HL-60 (cell line): ENCODE data around the gene FKBP15.

ENCODE experiments used
- DNase-seq, 2 experiments: peaks; one replicate each; pipeline ENCODE4 v3.0.0-alpha.2; 2010 to 2020; ENCODE audit warnings: low read depth in 1 of 2, low spot score in 1 of 2
- H3K27ac ChIP-seq: fragments of 250-450 bp; sonication (Bioruptor Pico); replicated peaks from 2 replicates; pipeline ENCODE4 v1.5.1; 2020; ENCODE audit warnings: mild to moderate bottlenecking, moderate library complexity
- H3K27me3 ChIP-seq: fragments of 250-450 bp; sonication (Bioruptor Pico); 2 replicates; pipeline ENCODE4 v1.5.1; 2021; ENCODE audit warnings: mild to moderate bottlenecking, moderate library complexity; ENCODE audit not compliant: insufficient read depth, poor library complexity, severe bottlenecking
- H3K4me3 ChIP-seq: replicated peaks from 2 replicates; pipeline ENCODE4 v1.5.1; 2011; ENCODE audit warnings: mild to moderate bottlenecking, control low read depth, low read length; ENCODE audit not compliant: insufficient read depth
- CTCF ChIP-seq: IDR thresholded peaks from one replicate; pipeline ENCODE4 v1.5.1; 2011; ENCODE audit warnings: low read length, control low read depth, inconsistent platforms; ENCODE audit not compliant: insufficient read depth
- GABPA ChIP-seq: IDR thresholded peaks from 2 replicates; pipeline ENCODE4 v1.6.1; 2012; ENCODE audit warnings: low read depth
- POLR2AphosphoS5 ChIP-seq: IDR thresholded peaks from 2 replicates; pipeline ENCODE4 v1.6.1; 2012; ENCODE audit warnings: low read depth
- REST ChIP-seq: IDR thresholded peaks from 2 replicates; pipeline ENCODE4 v1.6.1; 2012; ENCODE audit warnings: low read depth; ENCODE audit not compliant: insufficient replicate concordance
- SPI1 ChIP-seq: IDR thresholded peaks from 2 replicates; pipeline ENCODE4 v1.6.1; 2012; ENCODE audit warnings: low read depth, mild to moderate bottlenecking, borderline replicate concordance
- long read RNA-seq: library from polyadenylated mRNA; unstranded; transcript quantifications from one replicate; pipeline ENCODE4 v2.0.0, GENCODE V29; 2020

Gene FKBP15
- long read RNA-seq, full-length matches to known transcripts, result 14 of 115 reads
- long read RNA-seq, partial matches to known transcripts, result 81 of 115 reads
- long read RNA-seq, other reads (novel, unspliced or antisense), result 20 of 115 reads

GRCh38 chr9:113221003-113221799, at the start of gene FKBP15, which contains the start of gene SLC31A1:
Gene FKBP15 (minus strand): TSS chr9:113221277. CDS start chr9:113221243, 34 bp downstream.
Gene SLC31A1 (plus strand): TSS chr9:113221544. CDS start chr9:113256149, 34,605 bp downstream.
- H3K27ac ChIP-seq, result peak within 1 kb of the TSS; percentile 74
- no peaks in the 10 kb centered on the region for H3K27me3 ChIP-seq
- peak within 1 kb of the TSS; percentile 97 for H3K4me3 ChIP-seq
- TF ChIP-seq POLR2AphosphoS5 (peak; percentile 56; the same call in 1 of the 2 replicates), GABPA (no peak), SPI1 (peak; percentile 29; the same call in 1 of the 2 replicates)
- DNase-seq, result peak; percentile 98

GRCh38 chr9:113269871-113270270, 48.8 kb upstream of the FKBP15 start:
- Histone ChIP-seq H3K27ac (no peak overlapping the region), H3K27me3 (no peaks in the 10 kb centered on the region), H3K4me3 (no peak overlapping the region)
- DNase-seq, result no peak
- TF ChIP-seq CTCF (no peak), SPI1 (no peak)

GRCh38 chr9:113269355-113269754, 48.3 kb upstream of the FKBP15 start:
- H3K4me3 ChIP-seq, result no peak overlapping the region
- H3K27me3 ChIP-seq, result no peaks in the 10 kb centered on the region
- TF ChIP-seq CTCF (no peak), GABPA (no peak), REST (no peak), POLR2AphosphoS5 (no peak), SPI1 (no peak)
- DNase-seq, result no peak
- H3K27ac ChIP-seq, result no peak overlapping the region

GRCh38 chr9:113267911-113268566, 47.0 kb upstream of the FKBP15 start:
- Histone ChIP-seq H3K4me3 (no peak overlapping the region), H3K27me3 (no peaks in the 10 kb centered on the region), H3K27ac (no peak overlapping the region)
- no peak for DNase-seq
- TF ChIP-seq REST (no peak), GABPA (no peak), SPI1 (no peak), POLR2AphosphoS5 (no peak), CTCF (no peak)
